HEK293T (cell line): ENCODE data around the gene TPCN2.

ENCODE experiments used
- CTCF ChIA-PET: fragments of 350-600 bp; formaldehyde crosslinking; extraction: SDS; loops from one replicate; lab custom pipeline; 2021; ENCODE audit warnings: antibody characterized with exemption, inconsistent platforms; lab: Yijun Ruan, JAX
- POLR2A ChIA-PET: fragments of 350-600 bp; formaldehyde crosslinking; extraction: SDS; loops from one replicate; lab custom pipeline; 2020; ENCODE audit warnings: antibody characterized with exemption, inconsistent platforms; lab: Yijun Ruan, JAX
- DNase-seq: peaks from one replicate; pipeline ENCODE4 v3.0.0; 2012; ENCODE audit warnings: mixed read lengths; ENCODE audit errors: extremely low spot score
- ARNT ChIP-seq: fragments of 450-650 bp; IDR thresholded peaks from 2 replicates; pipeline ENCODE4 v1.6.1; 2017; ENCODE audit warnings: mild to moderate bottlenecking
- BHLHE40 ChIP-seq: fragments of 450-650 bp; IDR thresholded peaks from 2 replicates; pipeline ENCODE4 v1.6.1; 2016; ENCODE audit warnings: mild to moderate bottlenecking, moderate library complexity, borderline replicate concordance
- CTBP1 ChIP-seq: fragments of 450-650 bp; IDR thresholded peaks from 2 replicates; pipeline ENCODE4 v1.6.1; 2016; ENCODE audit warnings: borderline replicate concordance
- ELF4 ChIP-seq: fragments of 450-650 bp; IDR thresholded peaks from 2 replicates; pipeline ENCODE4 v1.6.1; 2017; ENCODE audit warnings: antibody characterized with exemption
- FOXA1 ChIP-seq: fragments of 450-650 bp; IDR thresholded peaks from 2 replicates; pipeline ENCODE4 v1.6.1; 2016; ENCODE audit warnings: mild to moderate bottlenecking
- FOXK2 ChIP-seq: fragments of 450-650 bp; IDR thresholded peaks from 2 replicates; pipeline ENCODE4 v1.6.1; 2016; ENCODE audit warnings: mild to moderate bottlenecking
- FOXM1 ChIP-seq: fragments of 450-650 bp; IDR thresholded peaks from 2 replicates; pipeline ENCODE4 v1.6.1; 2017; ENCODE audit warnings: mild to moderate bottlenecking, borderline replicate concordance
- HDGF ChIP-seq: fragments of 450-650 bp; IDR thresholded peaks from 2 replicates; pipeline ENCODE4 v1.6.1; 2017; ENCODE audit warnings: antibody characterized with exemption, borderline replicate concordance
- L3MBTL2 ChIP-seq: fragments of 450-650 bp; conservative IDR thresholded peaks from 2 replicates; pipeline ENCODE4 v1.6.1; 2016; ENCODE audit warnings: mild to moderate bottlenecking
- LEF1 ChIP-seq: fragments of 450-650 bp; IDR thresholded peaks from 2 replicates; pipeline ENCODE4 v1.6.1; 2017; ENCODE audit warnings: mild to moderate bottlenecking, borderline replicate concordance
- NFRKB ChIP-seq: fragments of 450-650 bp; IDR thresholded peaks from 2 replicates; pipeline ENCODE4 v1.6.1; 2016; ENCODE audit warnings: mild to moderate bottlenecking, moderate library complexity
- SP1 ChIP-seq: fragments of 450-650 bp; IDR thresholded peaks from 2 replicates; pipeline ENCODE4 v1.6.1; 2017
- SUZ12 ChIP-seq: fragments of 450-650 bp; IDR thresholded peaks from 2 replicates; pipeline ENCODE4 v1.6.1; 2016; ENCODE audit warnings: mild to moderate bottlenecking
- TARDBP ChIP-seq: fragments of 450-650 bp; IDR thresholded peaks from 2 replicates; pipeline ENCODE4 v1.6.1; 2016
- ZNF384 ChIP-seq: fragments of 450-650 bp; IDR thresholded peaks from 2 replicates; pipeline ENCODE4 v1.6.1; 2016
- TF ChIP-seq, protein P1 (sequence below): fragments of 450-650 bp; IDR thresholded peaks from 2 replicates; pipeline ENCODE4 v1.6.1; 2016

The TPCN2 gene

DNA sequence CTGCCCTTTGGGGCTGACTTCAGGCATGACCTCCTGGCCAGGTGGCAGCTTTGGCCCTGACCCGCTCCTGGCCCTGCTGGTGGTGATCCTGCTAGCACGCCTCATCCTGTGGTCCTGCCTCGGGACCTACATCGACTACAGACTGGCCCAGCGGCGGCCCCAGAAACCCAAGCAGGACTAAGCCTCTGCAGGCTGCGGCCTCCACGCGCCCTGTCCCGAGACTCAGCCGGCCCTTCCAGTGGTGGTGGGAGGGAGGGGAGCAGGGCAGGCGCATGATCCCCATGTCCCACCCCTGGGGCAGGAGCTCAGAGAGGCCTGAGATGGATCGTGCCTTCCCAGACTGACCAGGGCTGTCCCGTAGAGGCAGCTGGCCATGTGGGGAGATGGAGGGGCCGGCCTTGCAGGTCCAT, 109.1 kb downstream of the TPCN2 start:
- CTCF ChIA-PET, result no interaction called here

DNA sequence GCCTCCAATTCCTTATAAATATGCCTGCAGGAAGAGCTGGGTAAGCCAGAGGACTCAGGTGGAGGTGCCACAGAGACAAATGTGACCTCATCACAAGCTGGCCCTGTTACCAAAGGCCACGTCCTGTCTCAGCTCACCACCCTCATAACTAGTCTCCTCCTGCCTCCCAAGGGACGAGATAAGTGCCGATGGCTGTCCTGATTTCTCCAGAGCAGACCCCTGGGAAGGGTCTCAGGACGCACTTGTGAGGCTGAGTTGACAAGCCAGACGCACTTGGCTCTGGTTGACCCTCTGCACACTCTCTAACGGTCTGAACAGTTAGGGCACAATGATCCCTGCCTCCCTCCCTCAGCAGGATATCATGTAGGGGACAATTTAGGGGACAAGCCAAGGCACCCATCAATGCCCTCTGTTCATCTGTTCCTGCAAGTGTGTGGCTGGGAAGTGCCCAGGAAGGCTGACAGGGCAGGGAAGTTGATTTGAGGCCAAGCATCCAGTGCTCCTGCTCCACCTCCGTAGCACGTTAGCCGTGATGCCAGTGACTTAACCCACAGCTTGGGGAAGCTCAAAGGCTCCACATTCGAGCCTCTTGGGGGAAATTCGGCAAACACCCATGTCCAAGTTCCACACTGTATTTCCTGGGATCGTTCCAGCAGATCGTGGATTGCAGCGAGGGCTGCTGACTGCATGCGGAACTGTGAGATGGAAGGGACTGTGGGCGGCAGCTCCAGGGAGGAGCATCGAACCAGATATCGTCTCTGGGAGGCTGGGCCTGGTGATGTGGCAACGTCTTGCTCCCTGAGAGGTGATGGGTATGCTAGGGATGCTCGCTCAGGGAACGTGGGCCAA, 109.8 kb downstream of the TPCN2 start:
- DNase-seq, result no peak
- no peak for TF ChIP-seq L3MBTL2
- no peak for TF ChIP-seq LEF1
- ChIA-PET CTCF (no interaction called here), POLR2A (no interaction called here)

More for the DNA sequence above, 109.1 kb downstream of the TPCN2 start:
- TF ChIP-seq BHLHE40, result no peak
- no peak for TF ChIP-seq SUZ12
- TF ChIP-seq, protein P1, sequence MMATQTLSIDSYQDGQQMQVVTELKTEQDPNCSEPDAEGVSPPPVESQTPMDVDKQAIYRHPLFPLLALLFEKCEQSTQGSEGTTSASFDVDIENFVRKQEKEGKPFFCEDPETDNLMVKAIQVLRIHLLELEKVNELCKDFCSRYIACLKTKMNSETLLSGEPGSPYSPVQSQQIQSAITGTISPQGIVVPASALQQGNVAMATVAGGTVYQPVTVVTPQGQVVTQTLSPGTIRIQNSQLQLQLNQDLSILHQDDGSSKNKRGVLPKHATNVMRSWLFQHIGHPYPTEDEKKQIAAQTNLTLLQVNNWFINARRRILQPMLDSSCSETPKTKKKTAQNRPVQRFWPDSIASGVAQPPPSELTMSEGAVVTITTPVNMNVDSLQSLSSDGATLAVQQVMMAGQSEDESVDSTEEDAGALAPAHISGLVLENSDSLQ, result no peak
- no peak for TF ChIP-seq L3MBTL2
- no peak for TF ChIP-seq FOXM1
- TF ChIP-seq NFRKB, result no peak
- TF ChIP-seq FOXA1, result no peak
- no peak for TF ChIP-seq ARNT
- TF ChIP-seq SP1, result no peak
- TF ChIP-seq CTBP1, result no peak
- TF ChIP-seq TARDBP, result no peak
- TF ChIP-seq LEF1, result no peak
- TF ChIP-seq FOXK2, result no peak
- TF ChIP-seq ELF4, result no peak
- no peak for TF ChIP-seq HDGF
- TF ChIP-seq ZNF384, result no peak
- no peak for DNase-seq
- POLR2A ChIA-PET, result no interaction called here

DNA sequence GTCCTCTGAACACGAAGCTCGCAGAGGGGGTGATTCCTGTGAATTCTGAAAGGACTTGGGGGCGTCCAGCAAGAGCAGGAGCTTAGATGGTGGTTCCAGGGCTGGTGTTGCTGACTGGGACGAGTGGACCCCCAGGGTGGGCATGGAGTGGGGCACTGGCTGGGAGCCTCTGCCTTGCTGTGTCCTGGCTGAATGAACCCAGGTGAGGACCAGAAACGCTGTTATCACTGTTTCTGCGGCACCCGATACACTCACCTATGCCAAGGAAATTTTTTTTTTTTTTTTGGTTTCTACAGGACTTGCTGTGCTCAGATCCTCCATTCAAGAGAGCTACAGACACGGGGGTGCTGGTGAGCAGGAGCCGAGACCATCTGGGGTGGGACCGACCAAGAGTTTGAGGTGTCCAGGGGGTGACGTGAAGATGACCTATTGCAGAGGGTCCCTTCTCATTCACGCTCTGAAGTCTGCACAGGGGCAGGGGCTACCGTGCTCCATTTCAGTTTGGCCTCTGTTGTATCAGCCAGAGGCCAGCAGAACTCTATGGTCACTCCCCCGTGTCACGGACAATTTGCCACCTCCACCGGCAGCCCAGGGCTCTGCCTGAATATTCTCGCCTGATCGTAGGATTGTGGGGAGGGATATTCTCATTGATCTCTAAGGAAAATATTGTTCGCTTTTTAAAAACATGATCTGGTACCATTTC, 110.6 kb downstream of the TPCN2 start:
- TF ChIP-seq LEF1 (no peak), ARNT (no peak), SP1 (no peak), ZNF384 (no peak), SUZ12 (no peak), FOXK2 (no peak), ELF4 (no peak), NFRKB (no peak), FOXA1 (no peak), HDGF (no peak), BHLHE40 (no peak), TARDBP (no peak), FOXM1 (no peak)
- TF ChIP-seq, protein P1, result no peak
- DNase-seq, result no peak
- POLR2A ChIA-PET, result no interaction called here
- CTCF ChIA-PET, result no interaction called here

DNA sequence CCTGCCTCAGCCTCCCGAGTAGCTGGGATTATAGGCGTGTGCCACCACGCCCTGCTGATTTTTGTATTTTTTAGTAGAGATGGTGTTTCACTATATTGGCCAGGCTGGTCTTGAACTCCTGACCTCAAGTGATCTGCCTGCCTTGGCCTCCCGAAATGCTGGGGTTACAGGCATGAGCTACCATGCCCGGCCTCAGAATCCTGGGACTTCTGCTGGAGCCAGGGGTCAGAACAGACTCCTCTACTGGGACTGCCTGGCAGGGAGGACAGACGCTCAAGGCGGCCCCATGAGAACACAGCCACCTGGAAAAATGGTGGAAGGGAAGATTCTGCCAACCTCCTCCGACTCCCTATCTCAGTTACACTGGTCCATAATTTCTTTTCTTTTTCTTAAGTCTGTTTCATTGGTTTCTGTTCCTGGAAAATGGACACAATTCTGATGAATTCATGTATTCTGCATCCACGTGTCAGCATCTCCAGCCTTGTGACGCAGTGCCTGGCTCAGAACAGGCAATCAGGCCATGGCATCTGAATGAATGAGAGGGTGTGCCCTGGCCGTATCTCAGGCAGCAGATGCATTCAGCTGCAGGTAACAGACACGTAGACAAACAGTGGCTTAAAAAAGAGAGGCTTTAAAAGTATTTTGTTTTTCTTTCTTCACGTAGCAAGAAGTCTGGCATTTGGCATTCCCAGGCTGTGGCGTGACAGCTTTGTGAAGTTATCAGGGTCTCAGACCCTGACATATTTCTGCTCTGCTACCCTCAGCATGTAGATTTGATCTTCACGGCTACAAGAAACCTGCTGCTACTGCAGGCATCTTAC, 111.8 kb downstream of the TPCN2 start:
- POLR2A ChIA-PET, result no interaction called here
- CTCF ChIA-PET, result no interaction called here
- TF ChIP-seq L3MBTL2 (no peak), ZNF384 (no peak), FOXM1 (no peak), ELF4 (no peak), TARDBP (no peak), SUZ12 (no peak), ARNT (no peak), CTBP1 (no peak), FOXK2 (no peak), HDGF (no peak), NFRKB (no peak), LEF1 (no peak), FOXA1 (no peak), BHLHE40 (no peak), SP1 (no peak)
- TF ChIP-seq, protein P1, result no peak
- DNase-seq, result no peak

DNA sequence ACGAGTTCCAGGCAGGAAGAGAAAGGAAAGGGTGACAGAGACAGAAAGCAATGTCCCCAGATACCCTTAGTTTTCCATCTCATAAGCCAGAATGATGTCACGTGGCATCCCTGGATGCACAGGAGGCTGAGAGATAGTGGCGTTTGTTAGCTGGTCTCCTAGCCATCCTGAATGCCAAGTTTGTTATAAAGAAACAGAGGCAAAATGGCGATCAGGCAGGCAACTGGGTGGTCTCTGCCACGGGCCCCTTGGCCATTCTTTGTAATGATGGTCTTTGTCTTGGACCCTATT, 112.3 kb downstream of the TPCN2 start:
- TF ChIP-seq L3MBTL2 (no peak), BHLHE40 (no peak), HDGF (no peak), NFRKB (no peak), ELF4 (no peak), FOXK2 (no peak)
- CTCF ChIA-PET, result no interaction called here
- POLR2A ChIA-PET, result no interaction called here
- no peak for DNase-seq
